ENCODE results near the gene LGALS4.
"Not testable (repeated sequence)": the region's sequence is repeated elsewhere in the genome, so short reads cannot be mapped to it uniquely, and the experiment has no call there.

Gene LGALS4

GRCh38 chr19:38761884-38762389 is 50.8 kb downstream of the LGALS4 start:
- not testable (repeated sequence) for H3K4me3 ChIP-seq (ENCODE audit: low read length in 2 of 2)

GRCh38 chr19:38760805-38761517 is 51.8 kb downstream of the LGALS4 start:
- not testable (repeated sequence) for H2AFZ ChIP-seq (ENCODE audit: low read length); H3K18ac ChIP-seq (ENCODE audit: low read length); H3K14ac ChIP-seq (ENCODE audit: low read length); H3K79me1 ChIP-seq (ENCODE audit: low read depth, low read length); H2BK120ac ChIP-seq (ENCODE audit: low read depth, low read length); H3K9me3 ChIP-seq (replicated peaks in 1 of 2; ENCODE audit: control insufficient read depth in 2 of 2, insufficient read depth in 1 of 2, low read depth in 1 of 2, low read length in 2 of 2); H2AK5ac ChIP-seq (ENCODE audit: low read depth, low read length); H2BK12ac ChIP-seq (ENCODE audit: low read length); H2BK15ac ChIP-seq (ENCODE audit: low read length); H3K4ac ChIP-seq (ENCODE audit: low read length); H4K91ac ChIP-seq (ENCODE audit: low read depth, low read length, poor library complexity); H3K9ac ChIP-seq (ENCODE audit: low read depth, low read length, poor library complexity); H3K4me2 ChIP-seq (ENCODE audit: insufficient read depth, low read length, poor library complexity, severe bottlenecking); H3K27me3 ChIP-seq (ENCODE audit: control insufficient read depth in 3 of 3, insufficient read depth in 3 of 3, low read depth in 1 of 3, low read length in 3 of 3); H3K23ac ChIP-seq (ENCODE audit: low read depth, low read length, poor library complexity); H3K27ac ChIP-seq (replicated peaks; ENCODE audit: low read length); H2BK5ac ChIP-seq (ENCODE audit: low read length); DNase-seq (ENCODE audit: low spot score); H4K8ac ChIP-seq (ENCODE audit: low read depth, low read length); H3K36me3 ChIP-seq (replicated peaks in 1 of 2; ENCODE audit: control insufficient read depth in 2 of 2, insufficient read depth in 2 of 2, low read length in 2 of 2); H3K4me3 ChIP-seq (ENCODE audit: low read length in 2 of 2); H3K4me1 ChIP-seq (ENCODE audit: control insufficient read depth in 2 of 2, insufficient read depth in 1 of 2, low read depth in 1 of 2, low read length in 2 of 2)
- no CpG with 5 or more reads among the region's 6 CpGs for WGBS, 2 donors (ENCODE audit: extremely low coverage in 2 of 2, insufficient read length in 2 of 2, insufficient replicate concordance in 1 of 2)

More at GRCh38 chr19:38761884-38762389, 50.8 kb downstream of the LGALS4 start:
- not testable (repeated sequence) for H3K4me1 ChIP-seq (ENCODE audit: control insufficient read depth in 2 of 2, insufficient read depth in 1 of 2, low read depth in 1 of 2, low read length in 2 of 2); H2BK15ac ChIP-seq (ENCODE audit: low read length); H3K79me1 ChIP-seq (ENCODE audit: low read depth, low read length); H4K8ac ChIP-seq (ENCODE audit: low read depth, low read length); H2BK5ac ChIP-seq (ENCODE audit: low read length); H3K9ac ChIP-seq (ENCODE audit: low read depth, low read length, poor library complexity); H2AFZ ChIP-seq (ENCODE audit: low read length); H3K36me3 ChIP-seq (replicated peaks in 1 of 2; ENCODE audit: control insufficient read depth in 2 of 2, insufficient read depth in 2 of 2, low read length in 2 of 2); H2BK12ac ChIP-seq (ENCODE audit: low read length); H2AK5ac ChIP-seq (ENCODE audit: low read depth, low read length); DNase-seq (ENCODE audit: low spot score); H3K4me2 ChIP-seq (ENCODE audit: insufficient read depth, low read length, poor library complexity, severe bottlenecking); H3K27me3 ChIP-seq (ENCODE audit: control insufficient read depth in 3 of 3, insufficient read depth in 3 of 3, low read depth in 1 of 3, low read length in 3 of 3); H4K91ac ChIP-seq (ENCODE audit: low read depth, low read length, poor library complexity); H3K14ac ChIP-seq (ENCODE audit: low read length); H3K27ac ChIP-seq (replicated peaks; ENCODE audit: low read length); H3K9me3 ChIP-seq (replicated peaks in 1 of 2; ENCODE audit: control insufficient read depth in 2 of 2, insufficient read depth in 1 of 2, low read depth in 1 of 2, low read length in 2 of 2); H2BK120ac ChIP-seq (ENCODE audit: low read depth, low read length); H3K4ac ChIP-seq (ENCODE audit: low read length); H3K18ac ChIP-seq (ENCODE audit: low read length); H3K23ac ChIP-seq (ENCODE audit: low read depth, low read length, poor library complexity)
- no CpG with 5 or more reads among the region's 9 CpGs for WGBS, 2 donors (ENCODE audit: extremely low coverage in 2 of 2, insufficient read length in 2 of 2, insufficient replicate concordance in 1 of 2)

GRCh38 chr19:38759590-38760003 is 53.1 kb downstream of the LGALS4 start:
- Histone ChIP-seq H2BK12ac (ENCODE audit: low read length) (no peak overlapping the region), H2AK5ac (ENCODE audit: low read depth, low read length) (no peak overlapping the region), H4K8ac (ENCODE audit: low read depth, low read length) (no peak overlapping the region), H3K27ac (replicated peaks; ENCODE audit: low read length) (no peak overlapping the region), H3K14ac (ENCODE audit: low read length) (no peak overlapping the region), H2BK120ac (ENCODE audit: low read depth, low read length) (no peak overlapping the region), H3K23ac (ENCODE audit: low read depth, low read length, poor library complexity) (no peak overlapping the region), H3K9ac (ENCODE audit: low read depth, low read length, poor library complexity) (no peak overlapping the region), H3K79me1 (ENCODE audit: low read depth, low read length) (no peaks in the 10 kb centered on the region), H2BK5ac (ENCODE audit: low read length) (no peak overlapping the region), H3K4me1 (ENCODE audit: control insufficient read depth in 2 of 2, insufficient read depth in 1 of 2, low read depth in 1 of 2, low read length in 2 of 2) (no peaks in the 10 kb centered on the region), H4K91ac (ENCODE audit: low read depth, low read length, poor library complexity) (no peak overlapping the region), H3K18ac (ENCODE audit: low read length) (no peak overlapping the region), H2BK15ac (ENCODE audit: low read length) (no peak overlapping the region), H3K9me3 (replicated peaks in 1 of 2; ENCODE audit: control insufficient read depth in 2 of 2, insufficient read depth in 1 of 2, low read depth in 1 of 2, low read length in 2 of 2) (no peaks in the 10 kb centered on the region), H3K36me3 (replicated peaks in 1 of 2; ENCODE audit: control insufficient read depth in 2 of 2, insufficient read depth in 2 of 2, low read length in 2 of 2) (no peaks in the 10 kb centered on the region), H3K4me2 (ENCODE audit: insufficient read depth, low read length, poor library complexity, severe bottlenecking) (no peak overlapping the region), H3K27me3 (ENCODE audit: control insufficient read depth in 3 of 3, insufficient read depth in 3 of 3, low read depth in 1 of 3, low read length in 3 of 3) (no peaks in the 10 kb centered on the region), H3K4me3 (ENCODE audit: low read length in 2 of 2) (no peak overlapping the region), H2AFZ (ENCODE audit: low read length) (no peak overlapping the region), H3K4ac (ENCODE audit: low read length) (no peak overlapping the region)
- DNase-seq (ENCODE audit: low spot score): no peak
- no CpG with 5 or more reads among the region's 10 CpGs for WGBS, 2 donors (ENCODE audit: extremely low coverage in 2 of 2, insufficient read length in 2 of 2, insufficient replicate concordance in 1 of 2)

GRCh38 chr19:38754196-38754595 is 58.5 kb downstream of the LGALS4 start:
- H2AFZ ChIP-seq (ENCODE audit: low read length); H3K4me2 ChIP-seq (ENCODE audit: insufficient read depth, low read length, poor library complexity, severe bottlenecking); H2BK12ac ChIP-seq (ENCODE audit: low read length); H2BK5ac ChIP-seq (ENCODE audit: low read length); H3K27ac ChIP-seq (replicated peaks; ENCODE audit: low read length); H4K8ac ChIP-seq (ENCODE audit: low read depth, low read length); H3K14ac ChIP-seq (ENCODE audit: low read length); H2BK120ac ChIP-seq (ENCODE audit: low read depth, low read length); H3K4ac ChIP-seq (ENCODE audit: low read length); H3K9ac ChIP-seq (ENCODE audit: low read depth, low read length, poor library complexity); H3K4me1 ChIP-seq (ENCODE audit: control insufficient read depth in 2 of 2, insufficient read depth in 1 of 2, low read depth in 1 of 2, low read length in 2 of 2); H2AK5ac ChIP-seq (ENCODE audit: low read depth, low read length); H3K4me3 ChIP-seq (ENCODE audit: low read length in 2 of 2); H3K27me3 ChIP-seq (ENCODE audit: control insufficient read depth in 3 of 3, insufficient read depth in 3 of 3, low read depth in 1 of 3, low read length in 3 of 3); H3K9me3 ChIP-seq (replicated peaks in 1 of 2; ENCODE audit: control insufficient read depth in 2 of 2, insufficient read depth in 1 of 2, low read depth in 1 of 2, low read length in 2 of 2); H3K36me3 ChIP-seq (replicated peaks in 1 of 2; ENCODE audit: control insufficient read depth in 2 of 2, insufficient read depth in 2 of 2, low read length in 2 of 2); DNase-seq (ENCODE audit: low spot score); H2BK15ac ChIP-seq (ENCODE audit: low read length); H4K91ac ChIP-seq (ENCODE audit: low read depth, low read length, poor library complexity); H3K18ac ChIP-seq (ENCODE audit: low read length); H3K23ac ChIP-seq (ENCODE audit: low read depth, low read length, poor library complexity); H3K79me1 ChIP-seq (ENCODE audit: low read depth, low read length): not testable (repeated sequence)
- no CpG with 5 or more reads among the region's 2 CpGs for WGBS, 2 donors (ENCODE audit: extremely low coverage in 2 of 2, insufficient read length in 2 of 2, insufficient replicate concordance in 1 of 2)
